Subcutaneous adipose tissue (tissue), 4 donors: ENCODE measurements around the gene CLP1. TPM values are rescaled to one million over a fixed set of nuclear protein-coding genes. Genes with fewer than 3 reads are reported as not detected.
A peak's percentile ranks its signal among the peaks of the same experiment; 100 is the strongest.

ENCODE experiments used
- small RNA-seq: library from RNA; depleted of rRNA; stranded (forward); fragments of <200 nt; gene quantifications from one replicate; pipeline ENCODE3, GENCODE V24; 2016
- total RNA-seq, 4 donors: library from RNA; depleted of rRNA; stranded (reverse); fragments of >200 nt; gene quantifications; one replicate each; pipeline ENCODE4 v1.1.0, GENCODE V29; 2016
- TF ChIP-seq, protein P1 (sequence below): fragments of 450-650 bp; IDR thresholded peaks from one replicate; pipeline ENCODE4 v1.5.1; 2016; ENCODE audit warnings: low read depth, mild to moderate bottlenecking, control low read depth, antibody characterized with exemption, moderate library complexity

The CLP1 gene
- total RNA-seq, 4 donors from 2014 or later = 5.7 to 11.5 (median 10.0) TPM

DNA sequence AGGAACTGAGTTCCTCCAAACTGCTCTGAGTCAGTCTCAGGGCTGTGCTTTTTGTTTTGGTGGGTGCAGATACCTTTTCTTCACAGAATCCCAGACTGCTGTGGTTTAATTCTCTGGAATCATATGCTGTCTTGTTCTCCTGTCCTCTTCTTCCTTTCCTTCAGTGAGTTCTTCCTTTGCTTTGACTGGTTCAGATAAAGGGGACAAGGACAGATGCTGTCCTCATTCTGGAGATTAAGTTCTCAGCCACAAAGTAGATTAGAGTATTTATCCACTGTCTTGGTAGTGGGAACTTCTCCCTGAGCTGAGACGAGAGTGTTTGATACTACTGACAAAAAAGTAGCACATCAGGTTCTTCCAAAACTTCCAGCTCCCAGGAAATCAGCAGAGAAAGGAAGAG, 23.6 kb downstream of the CLP1 start:
- TF ChIP-seq, protein P1, sequence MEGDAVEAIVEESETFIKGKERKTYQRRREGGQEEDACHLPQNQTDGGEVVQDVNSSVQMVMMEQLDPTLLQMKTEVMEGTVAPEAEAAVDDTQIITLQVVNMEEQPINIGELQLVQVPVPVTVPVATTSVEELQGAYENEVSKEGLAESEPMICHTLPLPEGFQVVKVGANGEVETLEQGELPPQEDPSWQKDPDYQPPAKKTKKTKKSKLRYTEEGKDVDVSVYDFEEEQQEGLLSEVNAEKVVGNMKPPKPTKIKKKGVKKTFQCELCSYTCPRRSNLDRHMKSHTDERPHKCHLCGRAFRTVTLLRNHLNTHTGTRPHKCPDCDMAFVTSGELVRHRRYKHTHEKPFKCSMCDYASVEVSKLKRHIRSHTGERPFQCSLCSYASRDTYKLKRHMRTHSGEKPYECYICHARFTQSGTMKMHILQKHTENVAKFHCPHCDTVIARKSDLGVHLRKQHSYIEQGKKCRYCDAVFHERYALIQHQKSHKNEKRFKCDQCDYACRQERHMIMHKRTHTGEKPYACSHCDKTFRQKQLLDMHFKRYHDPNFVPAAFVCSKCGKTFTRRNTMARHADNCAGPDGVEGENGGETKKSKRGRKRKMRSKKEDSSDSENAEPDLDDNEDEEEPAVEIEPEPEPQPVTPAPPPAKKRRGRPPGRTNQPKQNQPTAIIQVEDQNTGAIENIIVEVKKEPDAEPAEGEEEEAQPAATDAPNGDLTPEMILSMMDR = no peak

DNA sequence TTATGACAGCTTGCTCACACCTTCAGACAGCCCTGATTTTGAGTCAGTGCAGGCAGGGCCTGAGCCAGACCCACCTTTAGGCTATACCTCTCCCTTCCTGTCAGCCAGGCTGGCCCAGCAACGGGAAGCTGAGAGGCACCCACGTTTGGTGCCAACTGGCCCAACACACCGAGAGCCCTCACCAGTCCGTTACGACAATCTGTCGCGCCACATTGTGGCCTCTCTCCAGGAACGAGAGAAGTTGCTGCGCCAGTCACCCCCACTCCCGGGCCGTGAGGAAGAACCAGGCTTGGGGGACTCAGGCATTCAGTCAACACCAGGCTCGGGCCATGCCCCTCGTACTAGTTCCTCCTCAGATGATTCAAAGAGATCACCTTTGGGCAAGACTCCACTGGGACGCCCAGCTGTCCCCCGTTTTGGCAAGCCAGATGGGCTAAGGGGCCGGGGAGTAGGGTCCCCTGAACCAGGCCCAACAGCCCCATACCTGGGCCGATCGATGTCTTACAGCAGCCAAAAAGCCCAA, 41.3 kb downstream of the CLP1 start:
- TF ChIP-seq, protein P1 = no peak

DNA sequence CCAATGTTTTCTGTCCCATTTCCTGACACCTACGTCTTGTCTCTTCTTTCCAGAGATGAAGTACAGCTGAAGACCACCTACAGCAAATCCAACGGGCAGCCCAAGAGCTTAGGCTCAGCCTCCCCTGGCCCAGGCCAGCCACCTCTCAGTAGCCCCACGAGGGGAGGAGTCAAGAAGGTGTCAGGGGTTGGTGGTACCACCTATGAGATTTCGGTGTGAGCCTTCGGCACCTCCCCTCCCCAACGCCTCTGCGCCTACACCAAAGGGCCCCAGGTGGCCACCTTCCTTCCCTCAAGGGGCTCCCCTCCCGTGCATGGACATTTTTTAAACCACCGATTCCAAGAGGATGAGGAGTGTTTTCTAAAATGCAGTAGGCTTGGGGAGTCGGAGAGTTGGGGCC, 42.3 kb downstream of the CLP1 start:
- TF ChIP-seq, protein P1 = no peak

DNA sequence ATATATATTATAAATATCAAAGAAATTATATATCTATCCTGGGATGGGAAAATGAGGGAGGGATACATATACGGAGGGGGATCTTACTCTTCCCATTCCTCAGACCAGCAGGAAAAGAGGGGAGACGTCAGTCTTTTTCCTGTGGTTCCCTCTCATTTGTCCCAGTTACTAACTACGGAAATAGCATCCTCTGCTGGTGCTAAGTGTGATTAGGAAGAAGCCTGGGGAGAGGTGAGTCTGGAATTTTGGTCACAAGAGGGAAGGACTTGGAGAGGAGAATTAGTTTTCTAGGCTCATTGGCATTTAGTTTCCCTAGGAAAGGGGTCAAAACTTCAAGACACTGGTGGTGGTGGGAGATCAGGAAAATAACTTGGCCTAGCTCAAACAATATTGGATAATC, 42.9 kb downstream of the CLP1 start:
- TF ChIP-seq, protein P1 = no peak

DNA sequence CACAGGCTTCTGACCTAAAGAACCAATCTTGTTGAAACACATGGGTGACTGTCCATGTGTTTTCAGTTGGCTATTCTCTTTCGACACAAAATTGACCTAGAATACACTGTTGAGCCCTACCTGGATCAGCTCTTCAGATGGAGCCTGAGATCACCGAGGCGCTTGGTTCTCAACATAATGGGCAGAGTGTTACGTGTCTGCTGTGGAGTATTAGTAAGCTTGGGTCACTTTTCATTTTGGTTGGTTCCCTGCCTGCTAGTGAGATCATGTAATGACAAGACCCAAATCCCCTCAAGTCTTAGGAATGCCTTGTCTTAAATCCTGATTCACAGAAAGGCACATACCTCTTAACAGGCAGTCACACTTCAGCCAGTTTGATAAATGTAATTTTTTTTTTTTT, 45.8 kb downstream of the CLP1 start:
- TF ChIP-seq, protein P1 = no peak

DNA sequence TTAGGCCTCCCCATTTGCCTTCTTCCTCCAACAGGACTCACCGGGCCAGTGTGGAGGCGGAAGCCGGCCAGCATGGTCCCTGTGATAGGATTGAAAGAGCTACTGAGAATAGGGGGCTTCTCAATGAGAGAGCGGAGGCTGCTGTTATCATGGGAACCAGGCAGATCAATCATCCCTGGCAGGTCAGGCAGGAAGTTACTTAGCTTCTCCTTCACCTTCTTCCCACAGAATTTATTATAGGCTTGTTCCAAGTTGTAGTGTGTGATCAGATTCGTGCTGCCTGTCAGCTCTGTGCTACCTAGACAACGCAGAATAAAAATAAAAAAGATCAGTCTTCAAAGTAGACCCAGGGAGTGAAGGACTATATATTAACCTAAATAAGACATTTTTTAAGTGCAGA, 47.4 kb downstream of the CLP1 start:
- TF ChIP-seq, protein P1 = no peak

DNA sequence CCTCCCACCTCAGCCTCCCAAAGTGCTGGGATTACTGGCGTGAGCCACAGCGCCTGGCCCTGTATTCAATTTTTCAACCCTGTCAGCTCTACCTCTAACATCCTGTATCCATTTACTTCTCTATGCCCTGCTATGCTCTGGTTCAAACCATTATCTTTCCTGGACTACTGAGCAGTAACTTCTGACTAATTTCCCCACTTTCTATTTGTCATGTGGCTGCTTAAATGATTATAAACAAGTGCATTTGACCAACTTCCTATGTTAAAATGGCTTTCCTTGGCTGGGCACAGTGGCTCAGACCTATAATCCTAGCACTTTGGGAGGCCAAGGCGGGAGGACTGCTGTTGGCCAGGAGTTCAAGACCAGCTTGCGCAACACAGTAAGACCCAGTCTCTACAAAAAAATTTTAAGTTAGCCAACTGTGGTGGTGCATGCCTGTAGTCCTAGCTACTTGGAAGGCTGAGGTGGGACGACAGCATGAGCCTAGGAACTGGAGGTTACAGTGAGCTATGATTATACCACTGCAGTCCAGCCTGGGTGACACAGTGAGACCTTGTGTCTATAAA, 52.3 kb downstream of the CLP1 start:
- TF ChIP-seq, protein P1 = no peak

Small RNA genes within 50 kb of the gene (small RNA-seq; reads per million reads assigned to genes)
- 138 reads per million, percentile 98 among the genes with 10 or more reads in this experiment for gene MIR130A

Other genes with a start within 250 kb of the CLP1 start
- gene SLC43A3, start 230.6 kb upstream of the CLP1 start, total RNA-seq = 100 to 1,000 TPM in 1 of 4 donors, 10 to 100 TPM in 3; 50.1 to 108 (median 80.2) TPM
- gene RTN4RL2, start 197.2 kb upstream of the CLP1 start, total RNA-seq = under 1 TPM in 3 of 4 donors, not detected in 1; 0.38 to 0.82 (median 0.68) TPM
- 10 to 100 TPM in 3 of 4 donors, 1 to 10 TPM in 1; 9.8 to 25.1 (median 18.3) TPM for gene SLC43A1, start 142.1 kb upstream of the CLP1 start, total RNA-seq
- 10 to 100 TPM; 34.4 to 47.6 (median 36.7) TPM for gene TIMM10, start 127.0 kb upstream of the CLP1 start, total RNA-seq
- not detected for gene SMTNL1, start 120.2 kb upstream of the CLP1 start, total RNA-seq
- 10 to 100 TPM; 21.8 to 60.7 (median 33.6) TPM for gene UBE2L6, start 90.1 kb upstream of the CLP1 start, total RNA-seq
- 100 to 1,000 TPM; 318 to 653 (median 616) TPM for gene SERPING1, start 60.1 kb upstream of the CLP1 start, total RNA-seq
- gene YPEL4, start 7.8 kb upstream of the CLP1 start, total RNA-seq = 1 to 10 TPM in 2 of 4 donors, under 1 TPM in 2; 0.33 to 4.1 (median 2.2) TPM
- gene ZDHHC5, start 10.4 kb downstream of the CLP1 start, total RNA-seq = 10 to 100 TPM; 28.0 to 49.9 (median 33.4) TPM
- gene MED19, start 54.5 kb downstream of the CLP1 start, total RNA-seq = 10 to 100 TPM in 2 of 4 donors, 1 to 10 TPM in 2; 7.6 to 18.9 (median 10.1) TPM
- gene TMX2, start 54.8 kb downstream of the CLP1 start, total RNA-seq = 10 to 100 TPM; 32.8 to 72.7 (median 34.1) TPM
- 100 to 1,000 TPM in 3 of 4 donors, 10 to 100 TPM in 1; 72.2 to 129 (median 116) TPM for gene SELENOH, start 83.7 kb downstream of the CLP1 start, total RNA-seq
- gene BTBD18, start 94.1 kb downstream of the CLP1 start, total RNA-seq = not detected
- gene CTNND1, start 104.0 kb downstream of the CLP1 start, total RNA-seq = 100 to 1,000 TPM in 2 of 4 donors, 10 to 100 TPM in 2; 75.6 to 134 (median 93.3) TPM